GM23248 (cell line): ENCODE measurements around the gene TMEM145. TPM values are rescaled to one million over a fixed set of nuclear protein-coding genes. Genes with fewer than 3 reads are reported as not detected.

Experiments
- DNase-seq: peaks from one replicate; pipeline ENCODE4 v3.0.0-alpha.2; 2015
- H2AFZ ChIP-seq: fragments of 200-600 bp; sonication (generic); 2 replicates; pipeline ENCODE4 v1.6.1; 2016; ENCODE audit warnings: antibody characterized with exemption
- H3F3A ChIP-seq: fragments of 200-600 bp; sonication (generic); 2 replicates; pipeline ENCODE4 v1.6.1; 2016; ENCODE audit warnings: mild to moderate bottlenecking, antibody characterized with exemption, mixed run types; ENCODE audit not compliant: insufficient read depth
- H3K27ac ChIP-seq: fragments of 200-600 bp; sonication (generic); 2 replicates; pipeline ENCODE4 v1.5.1; 2016; ENCODE audit warnings: mild to moderate bottlenecking
- H3K27me3 ChIP-seq: fragments of 200-600 bp; sonication (generic); replicated peaks from 2 replicates; pipeline ENCODE4 v1.6.1; 2016; ENCODE audit warnings: mild to moderate bottlenecking; ENCODE audit not compliant: insufficient read depth
- H3K36me3 ChIP-seq: fragments of 200-600 bp; sonication (generic); 2 replicates; pipeline ENCODE4 v1.6.1; 2016; ENCODE audit warnings: low read depth, mild to moderate bottlenecking
- H3K4me1 ChIP-seq: fragments of 200-600 bp; sonication (generic); 2 replicates; pipeline ENCODE4 v1.6.1; 2016; ENCODE audit warnings: mild to moderate bottlenecking; ENCODE audit not compliant: insufficient read depth
- H3K4me2 ChIP-seq: fragments of 200-600 bp; sonication (generic); one replicate; pipeline ENCODE4 v1.6.1; 2016; ENCODE audit warnings: mild to moderate bottlenecking; ENCODE audit not compliant: unreplicated experiment
- H3K4me3 ChIP-seq: fragments of 200-600 bp; sonication (generic); 2 replicates; pipeline ENCODE4 v1.5.1; 2016; ENCODE audit warnings: mild to moderate bottlenecking
- H3K79me2 ChIP-seq: fragments of 200-600 bp; sonication (generic); 2 replicates; pipeline ENCODE4 v1.6.1; 2016; ENCODE audit warnings: mild to moderate bottlenecking; ENCODE audit not compliant: insufficient read depth
- H3K9ac ChIP-seq: fragments of 200-600 bp; sonication (generic); 2 replicates; pipeline ENCODE4 v1.6.1; 2016; ENCODE audit warnings: mild to moderate bottlenecking
- H3K9me2 ChIP-seq: fragments of 200-600 bp; sonication (generic); 2 replicates; pipeline ENCODE4 v1.6.1; 2016; ENCODE audit warnings: mixed run types, mild to moderate bottlenecking, moderate library complexity; ENCODE audit not compliant: insufficient read depth
- H3K9me3 ChIP-seq: fragments of 200-600 bp; sonication (generic); one replicate; pipeline ENCODE4 v1.6.1; 2017; ENCODE audit warnings: low read depth
- H4K20me1 ChIP-seq: fragments of 200-600 bp; sonication (generic); 2 replicates; pipeline ENCODE4 v1.6.0; 2016; ENCODE audit not compliant: insufficient read depth
- EZH2 ChIP-seq: fragments of 200-600 bp; sonication (generic); IDR thresholded peaks from 2 replicates; pipeline ENCODE4 v1.6.1; 2018; ENCODE audit warnings: antibody characterized with exemption, mild to moderate bottlenecking; ENCODE audit not compliant: insufficient read depth, poor library complexity, severe bottlenecking
- EZH2phosphoT487 ChIP-seq: fragments of 200-600 bp; sonication (generic); IDR thresholded peaks from 2 replicates; pipeline ENCODE4 v1.6.1; 2018; ENCODE audit warnings: antibody characterized with exemption, moderate library complexity, mild to moderate bottlenecking, low read depth; ENCODE audit not compliant: insufficient read depth
- WGBS, 2 experiments: methylation state at CpG; one replicate each; pipeline ENCODE4 v1.1.6; 2015 to 2017; ENCODE audit warnings: low lambda C conversion rate in 2 of 2, low coverage in 1 of 2; ENCODE audit errors: missing lambda C conversion rate in 2 of 2; 5-methylcytosine and 5-hydroxymethylcytosine counted together
- in situ Hi-C: fragments of 300-500 bp; cut with MboI; formaldehyde crosslinking; loops from 2 replicates; pipeline ENCODE4 v1.15.0; 2020
- polyA plus RNA-seq: library from polyadenylated mRNA; unstranded; fragments of >200 nt; fragmentation: Nextera tagmentation; extraction: Ambion mirVana; gene quantifications from 2 replicates; pipeline ENCODE4 v1.2.1, GENCODE V29; 2016
- total RNA-seq: library from RNA; depleted of rRNA; stranded (reverse); fragments of >200 nt; shearing (Covaris generic); gene quantifications from 2 replicates; pipeline ENCODE4 v1.2.3, GENCODE V29; 2014

Gene TMEM145
- total and polyA plus RNA-seq, 2 experiments from 2014 or later: not detected

GRCh38 chr19:42271045-42271419, 42.1 kb upstream of the TMEM145 start:
- no peak overlapping the region for H2AFZ ChIP-seq
- H3K27ac ChIP-seq: peak overlapping the region; percentile 99
- in situ Hi-C loops: no loop called here
- TF ChIP-seq EZH2phosphoT487 (no peak), EZH2 (no peak)
- H3K4me2 ChIP-seq: peak overlapping the region; percentile 95
- H4K20me1 ChIP-seq: no peaks in the 10 kb centered on the region
- no peaks in the 10 kb centered on the region for H3K36me3 ChIP-seq
- 33 to 40% methylated on average over 3 of the region's 3 CpGs for WGBS, 2 experiments
- H3K9ac ChIP-seq: peak overlapping the region; percentile 96
- peaks cover 17% of the 10 kb centered on the region for H3F3A ChIP-seq
- H3K79me2 ChIP-seq: peaks cover 60% of the 10 kb centered on the region
- H3K9me3 ChIP-seq: no peaks in the 10 kb centered on the region
- H3K27me3 ChIP-seq: no peaks in the 10 kb centered on the region
- DNase-seq: no peak
- no peaks in the 10 kb centered on the region for H3K9me2 ChIP-seq
- peaks cover 9% of the 10 kb centered on the region for H3K4me1 ChIP-seq
- H3K4me3 ChIP-seq: peak overlapping the region; percentile 83

- H3K4me1 ChIP-seq: peaks cover 18% of the 10 kb centered on the region
- H4K20me1 ChIP-seq: no peaks in the 10 kb centered on the region
- no peaks in the 10 kb centered on the region for H3K27me3 ChIP-seq
- peaks cover 70% of the 10 kb centered on the region for H3K79me2 ChIP-seq
- H3K9me3 ChIP-seq: no peaks in the 10 kb centered on the region
- no peak overlapping the region for H3K4me3 ChIP-seq
- H3K9me2 ChIP-seq: no peaks in the 10 kb centered on the region
- in situ Hi-C loops: no loop called here
- TF ChIP-seq EZH2 (no peak), EZH2phosphoT487 (no peak)
- no peak overlapping the region for H3K4me2 ChIP-seq
- whole genome bisulfite sequencing, 2 experiments: 89 to 90% methylated on average over 23 to 35 of the region's 35 CpGs
- H3F3A ChIP-seq: peaks cover 18% of the 10 kb centered on the region
- no peak overlapping the region for H3K9ac ChIP-seq
- no peaks in the 10 kb centered on the region for H3K36me3 ChIP-seq
- DNase-seq: no peak
- H2AFZ ChIP-seq: no peak overlapping the region
- H3K27ac ChIP-seq: no peak overlapping the region; the same call in 1 of the 2 replicates
Observed at GRCh38 chr19:42271861-42272534, 41.1 kb upstream of the TMEM145 start.

GRCh38 chr19:42272535-42272897, 40.6 kb upstream of the TMEM145 start:
- Histone ChIP-seq H3F3A (peaks cover 20% of the 10 kb centered on the region), H2AFZ (no peak overlapping the region), H3K9me2 (no peaks in the 10 kb centered on the region), H3K9me3 (no peaks in the 10 kb centered on the region), H3K4me1 (peaks cover 23% of the 10 kb centered on the region), H3K9ac (no peak overlapping the region), H3K79me2 (peaks cover 75% of the 10 kb centered on the region), H3K4me2 (no peak overlapping the region), H3K4me3 (no peak overlapping the region), H3K36me3 (no peaks in the 10 kb centered on the region), H4K20me1 (no peaks in the 10 kb centered on the region), H3K27ac (no peak overlapping the region), H3K27me3 (no peaks in the 10 kb centered on the region)
- 75 to 84% methylated on average over 6 to 9 of the region's 9 CpGs for WGBS, 2 experiments
- TF ChIP-seq EZH2: no peak
- TF ChIP-seq EZH2phosphoT487: no peak
- in situ Hi-C loops: no loop called here
- no peak for DNase-seq

GRCh38 chr19:42272989-42273406, 40.1 kb upstream of the TMEM145 start:
- WGBS, 2 experiments: 96% methylated on average over 22 to 23 of the region's 23 CpGs
- H3K9ac ChIP-seq: no peak overlapping the region
- peaks cover 28% of the 10 kb centered on the region for H3K4me1 ChIP-seq
- H3K9me2 ChIP-seq: no peaks in the 10 kb centered on the region
- TF ChIP-seq EZH2 (no peak), EZH2phosphoT487 (no peak)
- no peak overlapping the region for H3K4me2 ChIP-seq
- H3K4me3 ChIP-seq: no peak overlapping the region
- no peaks in the 10 kb centered on the region for H4K20me1 ChIP-seq
- no peak overlapping the region for H3K27ac ChIP-seq
- H3K27me3 ChIP-seq: no peaks in the 10 kb centered on the region
- no peak for DNase-seq
- peaks cover 80% of the 10 kb centered on the region for H3K79me2 ChIP-seq
- in situ Hi-C loops: no loop called here
- H3K36me3 ChIP-seq: no peaks in the 10 kb centered on the region
- no peak overlapping the region for H2AFZ ChIP-seq
- H3K9me3 ChIP-seq: no peaks in the 10 kb centered on the region
- peaks cover 21% of the 10 kb centered on the region for H3F3A ChIP-seq
